ENCODE results near the gene SMG7. TPM values are rescaled to one million over a fixed set of nuclear protein-coding genes. Genes with fewer than 3 reads are reported as not detected.

Gene SMG7
- total and polyA plus RNA-seq, 2 donors = 13.4 to 22.9 TPM

GRCh38 chr1:183544598-183545297 lies 72.4 kb downstream of the SMG7 start:
- 93% methylated on average over 5 of the region's 5 CpGs for WGBS
- no peak overlapping the region for H3K4me3 ChIP-seq (ENCODE audit: low read length in 2 of 2)
- no peaks in the 10 kb centered on the region for H3K9me3 ChIP-seq (ENCODE audit: control insufficient read depth in 2 of 2, insufficient read depth in 1 of 2, low read length in 1 of 2)
- H3K27ac ChIP-seq (ENCODE audit: low read depth in 1 of 2, low read length in 1 of 2) = peak overlapping the region in 1 of 2 donors; percentile 8
- H3K4me1 ChIP-seq (ENCODE audit: control insufficient read depth in 2 of 2, insufficient read depth in 2 of 2, low read length in 2 of 2) = no peaks in the 10 kb centered on the region
- peak in 2 of 9 donors; percentile 9 to 24 for DNase-seq (ENCODE audit: low read depth in 6 of 9, low spot score in 9 of 9)
- peaks cover 52 to 90% of the 10 kb centered on the region in 2 donors for H3K36me3 ChIP-seq (ENCODE audit: control insufficient read depth in 2 of 2, insufficient read depth in 2 of 2, low read length in 1 of 2)
- H3K27me3 ChIP-seq (ENCODE audit: control insufficient read depth in 2 of 2, insufficient read depth in 1 of 2, low read length in 1 of 2) = no peaks in the 10 kb centered on the region

- Histone ChIP-seq H3K36me3 (ENCODE audit: control insufficient read depth in 2 of 2, insufficient read depth in 2 of 2, low read length in 1 of 2) (peaks cover 55 to 88% of the 10 kb centered on the region in 2 donors), H3K27me3 (ENCODE audit: control insufficient read depth in 2 of 2, insufficient read depth in 1 of 2, low read length in 1 of 2) (no peaks in the 10 kb centered on the region), H3K27ac (ENCODE audit: low read depth in 1 of 2, low read length in 1 of 2) (no peak overlapping the region), H3K9me3 (ENCODE audit: control insufficient read depth in 2 of 2, insufficient read depth in 1 of 2, low read length in 1 of 2) (no peaks in the 10 kb centered on the region), H3K4me3 (ENCODE audit: low read length in 2 of 2) (no peak overlapping the region), H3K4me1 (ENCODE audit: control insufficient read depth in 2 of 2, insufficient read depth in 2 of 2, low read length in 2 of 2) (no peaks in the 10 kb centered on the region)
- no peak for DNase-seq (ENCODE audit: low read depth in 6 of 9, low spot score in 9 of 9)
- WGBS = 97% methylated on average over 2 of the region's 2 CpGs
These were observed 74.1 kb downstream of the SMG7 start for GRCh38 chr1:183546427-183546826.

GRCh38 chr1:183548116-183548515 lies 75.8 kb downstream of the SMG7 start:
- WGBS = 97% methylated on average over 1 of the region's 1 CpG
- H3K9me3 ChIP-seq (ENCODE audit: control insufficient read depth in 2 of 2, insufficient read depth in 1 of 2, low read length in 1 of 2) = no peaks in the 10 kb centered on the region
- peaks cover 63 to 91% of the 10 kb centered on the region in 2 donors for H3K36me3 ChIP-seq (ENCODE audit: control insufficient read depth in 2 of 2, insufficient read depth in 2 of 2, low read length in 1 of 2)
- no peaks in the 10 kb centered on the region for H3K4me1 ChIP-seq (ENCODE audit: control insufficient read depth in 2 of 2, insufficient read depth in 2 of 2, low read length in 2 of 2)
- H3K4me3 ChIP-seq (ENCODE audit: low read length in 2 of 2) = no peak overlapping the region
- H3K27ac ChIP-seq (ENCODE audit: low read depth in 1 of 2, low read length in 1 of 2) = no peak overlapping the region
- DNase-seq (ENCODE audit: low read depth in 6 of 9, low spot score in 9 of 9) = no peak
- no peaks in the 10 kb centered on the region for H3K27me3 ChIP-seq (ENCODE audit: control insufficient read depth in 2 of 2, insufficient read depth in 1 of 2, low read length in 1 of 2)

- Histone ChIP-seq H3K36me3 (ENCODE audit: control insufficient read depth in 2 of 2, insufficient read depth in 2 of 2, low read length in 1 of 2) (peaks cover 61 to 87% of the 10 kb centered on the region in 2 donors), H3K9me3 (ENCODE audit: control insufficient read depth in 2 of 2, insufficient read depth in 1 of 2, low read length in 1 of 2) (no peaks in the 10 kb centered on the region), H3K27me3 (ENCODE audit: control insufficient read depth in 2 of 2, insufficient read depth in 1 of 2, low read length in 1 of 2) (no peaks in the 10 kb centered on the region), H3K27ac (ENCODE audit: low read depth in 1 of 2, low read length in 1 of 2) (no peak overlapping the region), H3K4me1 (ENCODE audit: control insufficient read depth in 2 of 2, insufficient read depth in 2 of 2, low read length in 2 of 2) (no peaks in the 10 kb centered on the region), H3K4me3 (ENCODE audit: low read length in 2 of 2) (no peak overlapping the region)
- WGBS = 94% methylated on average over 3 of the region's 3 CpGs
- no peak for DNase-seq (ENCODE audit: low read depth in 6 of 9, low spot score in 9 of 9)
These were observed 78.6 kb downstream of the SMG7 start for GRCh38 chr1:183550915-183551314.

GRCh38 chr1:183551924-183552323 lies 79.6 kb downstream of the SMG7 start:
- H3K36me3 ChIP-seq (ENCODE audit: control insufficient read depth in 2 of 2, insufficient read depth in 2 of 2, low read length in 1 of 2) = peaks cover 53 to 77% of the 10 kb centered on the region in 2 donors

GRCh38 chr1:183552441-183552840 lies 80.1 kb downstream of the SMG7 start:
- H3K4me1 ChIP-seq (ENCODE audit: control insufficient read depth in 2 of 2, insufficient read depth in 2 of 2, low read length in 2 of 2) = no peaks in the 10 kb centered on the region
- no peak for DNase-seq (ENCODE audit: low read depth in 6 of 9, low spot score in 9 of 9)
- H3K9me3 ChIP-seq (ENCODE audit: control insufficient read depth in 2 of 2, insufficient read depth in 1 of 2, low read length in 1 of 2) = no peaks in the 10 kb centered on the region
- H3K27me3 ChIP-seq (ENCODE audit: control insufficient read depth in 2 of 2, insufficient read depth in 1 of 2, low read length in 1 of 2) = no peaks in the 10 kb centered on the region
- H3K36me3 ChIP-seq (ENCODE audit: control insufficient read depth in 2 of 2, insufficient read depth in 2 of 2, low read length in 1 of 2) = peaks cover 52 to 75% of the 10 kb centered on the region in 2 donors
- no peak overlapping the region for H3K27ac ChIP-seq (ENCODE audit: low read depth in 1 of 2, low read length in 1 of 2)
- WGBS = 96% methylated on average over 7 of the region's 7 CpGs
- no peak overlapping the region for H3K4me3 ChIP-seq (ENCODE audit: low read length in 2 of 2)

More at GRCh38 chr1:183551924-183552323, 79.6 kb downstream of the SMG7 start:
- H3K9me3 ChIP-seq (ENCODE audit: control insufficient read depth in 2 of 2, insufficient read depth in 1 of 2, low read length in 1 of 2) = no peaks in the 10 kb centered on the region
- no peaks in the 10 kb centered on the region for H3K4me1 ChIP-seq (ENCODE audit: control insufficient read depth in 2 of 2, insufficient read depth in 2 of 2, low read length in 2 of 2)
- H3K27me3 ChIP-seq (ENCODE audit: control insufficient read depth in 2 of 2, insufficient read depth in 1 of 2, low read length in 1 of 2) = no peaks in the 10 kb centered on the region
- no peak for DNase-seq (ENCODE audit: low read depth in 6 of 9, low spot score in 9 of 9)
- no peak overlapping the region for H3K4me3 ChIP-seq (ENCODE audit: low read length in 2 of 2)
- 94% methylated on average over 9 of the region's 9 CpGs for WGBS
- no peak overlapping the region for H3K27ac ChIP-seq (ENCODE audit: low read depth in 1 of 2, low read length in 1 of 2)

GRCh38 chr1:183552891-183553290 lies 80.6 kb downstream of the SMG7 start:
- DNase-seq (ENCODE audit: low read depth in 6 of 9, low spot score in 9 of 9) = no peak
- Histone ChIP-seq H3K27ac (ENCODE audit: low read depth in 1 of 2, low read length in 1 of 2) (no peak overlapping the region), H3K4me3 (ENCODE audit: low read length in 2 of 2) (no peak overlapping the region), H3K4me1 (ENCODE audit: control insufficient read depth in 2 of 2, insufficient read depth in 2 of 2, low read length in 2 of 2) (no peaks in the 10 kb centered on the region), H3K9me3 (ENCODE audit: control insufficient read depth in 2 of 2, insufficient read depth in 1 of 2, low read length in 1 of 2) (no peaks in the 10 kb centered on the region), H3K36me3 (ENCODE audit: control insufficient read depth in 2 of 2, insufficient read depth in 2 of 2, low read length in 1 of 2) (peaks cover 57 to 76% of the 10 kb centered on the region in 2 donors), H3K27me3 (ENCODE audit: control insufficient read depth in 2 of 2, insufficient read depth in 1 of 2, low read length in 1 of 2) (no peaks in the 10 kb centered on the region)
- 96% methylated on average over 6 of the region's 6 CpGs for WGBS

GRCh38 chr1:183553331-183553730 lies 81.0 kb downstream of the SMG7 start:
- Histone ChIP-seq H3K4me1 (ENCODE audit: control insufficient read depth in 2 of 2, insufficient read depth in 2 of 2, low read length in 2 of 2) (no peaks in the 10 kb centered on the region), H3K36me3 (ENCODE audit: control insufficient read depth in 2 of 2, insufficient read depth in 2 of 2, low read length in 1 of 2) (peaks cover 54 to 72% of the 10 kb centered on the region in 2 donors), H3K4me3 (ENCODE audit: low read length in 2 of 2) (no peak overlapping the region), H3K9me3 (ENCODE audit: control insufficient read depth in 2 of 2, insufficient read depth in 1 of 2, low read length in 1 of 2) (no peaks in the 10 kb centered on the region), H3K27me3 (ENCODE audit: control insufficient read depth in 2 of 2, insufficient read depth in 1 of 2, low read length in 1 of 2) (no peaks in the 10 kb centered on the region), H3K27ac (ENCODE audit: low read depth in 1 of 2, low read length in 1 of 2) (no peak overlapping the region)
- WGBS = 93% methylated on average over 5 of the region's 5 CpGs
- DNase-seq (ENCODE audit: low read depth in 6 of 9, low spot score in 9 of 9) = no peak

- DNase-seq (ENCODE audit: low read depth in 6 of 9, low spot score in 9 of 9) = no peak
- H3K27me3 ChIP-seq (ENCODE audit: control insufficient read depth in 2 of 2, insufficient read depth in 1 of 2, low read length in 1 of 2) = no peaks in the 10 kb centered on the region
- H3K27ac ChIP-seq (ENCODE audit: low read depth in 1 of 2, low read length in 1 of 2) = no peak overlapping the region
- 99% methylated on average over 3 of the region's 3 CpGs for WGBS
- H3K36me3 ChIP-seq (ENCODE audit: control insufficient read depth in 2 of 2, insufficient read depth in 2 of 2, low read length in 1 of 2) = peaks cover 52 to 68% of the 10 kb centered on the region in 2 donors
- no peak overlapping the region for H3K4me3 ChIP-seq (ENCODE audit: low read length in 2 of 2)
- H3K4me1 ChIP-seq (ENCODE audit: control insufficient read depth in 2 of 2, insufficient read depth in 2 of 2, low read length in 2 of 2) = no peaks in the 10 kb centered on the region
- H3K9me3 ChIP-seq (ENCODE audit: control insufficient read depth in 2 of 2, insufficient read depth in 1 of 2, low read length in 1 of 2) = no peaks in the 10 kb centered on the region
These were observed 81.5 kb downstream of the SMG7 start for GRCh38 chr1:183553764-183554163.

All from thymus (tissue), 11 donors.